HG02798 (cell line): Measurements from ENCODE around the gene SMARCC2.
"Not testable (repeated sequence)": the region's sequence is repeated elsewhere in the genome, so short reads cannot be mapped to it uniquely, and the experiment has no call there.

Source experiments
- ATAC-seq: cut with Tn5 transposase; IDR thresholded peaks from one replicate; pipeline ENCODE4 v1.9.1; 2021; ENCODE audit warnings: mild to moderate bottlenecking; ENCODE audit not compliant: unreplicated experiment, poor library complexity

SMARCC2 gene

GRCh38 chr12:56169229-56169759 lies 20.0 kb downstream of the SMARCC2 start:
- ATAC-seq, result no peak

- no peak for ATAC-seq
Measured at GRCh38 chr12:56165369-56165768, 23.9 kb downstream of the SMARCC2 start.

GRCh38 chr12:56164345-56164729 lies 24.9 kb downstream of the SMARCC2 start:
- no peak for ATAC-seq

- ATAC-seq, result no peak
Measured at GRCh38 chr12:56163533-56164344, 25.5 kb downstream of the SMARCC2 start.

- no peak for ATAC-seq
Measured at GRCh38 chr12:56162468-56163290, 26.6 kb downstream of the SMARCC2 start.

- ATAC-seq, result no peak
Measured at GRCh38 chr12:56161690-56162351, 27.5 kb downstream of the SMARCC2 start.

- ATAC-seq, result no peak
Measured at GRCh38 chr12:56160894-56161689, 28.2 kb downstream of the SMARCC2 start.

- ATAC-seq, result no peak
Measured at GRCh38 chr12:56160193-56160763, 29.0 kb downstream of the SMARCC2 start.

- ATAC-seq, result no peak
Measured at GRCh38 chr12:56159482-56160192, 29.6 kb downstream of the SMARCC2 start.

- ATAC-seq, result no peak
Measured at GRCh38 chr12:56158926-56159461, 30.3 kb downstream of the SMARCC2 start.

GRCh38 chr12:56158029-56158925 lies 31.0 kb downstream of the SMARCC2 start, which contains the start of gene MYL6:
Gene MYL6 (plus strand): TSS chr12:56158359. CDS start chr12:56158402, 43 bp downstream.
- peak; percentile 89 for ATAC-seq

GRCh38 chr12:56157201-56158028 lies 31.9 kb downstream of the SMARCC2 start:
- ATAC-seq, result peak; percentile 28

- not testable (repeated sequence) for ATAC-seq
Measured at GRCh38 chr12:56156464-56157200, 32.7 kb downstream of the SMARCC2 start.

GRCh38 chr12:56155256-56155845 lies 33.9 kb downstream of the SMARCC2 start:
- ATAC-seq, result no peak

GRCh38 chr12:56154818-56155217 lies 34.5 kb downstream of the SMARCC2 start:
- no peak for ATAC-seq
